H1 (cell line): Measurements from ENCODE around the gene GNG14. TPM values are rescaled to one million over a fixed set of nuclear protein-coding genes. Genes with fewer than 3 reads are reported as not detected.

Experiments used
- ASH2L ChIP-seq: fragments of 200-600, 300-600 bp; sonication (generic); IDR thresholded peaks from one replicate; pipeline ENCODE4 v1.7.1; 2017; ENCODE audit warnings: low read length
- ATF2 ChIP-seq: IDR thresholded peaks from 2 replicates; pipeline ENCODE4 v1.6.1; 2012; ENCODE audit warnings: low read length, inconsistent platforms
- CBX5 ChIP-seq: fragments of 300-800, 300-1000 bp; sonication (generic); IDR thresholded peaks from 2 replicates; pipeline ENCODE4 v1.7.1; 2016; ENCODE audit warnings: antibody characterized with exemption, low read length, low read depth
- CHD2 ChIP-seq: IDR thresholded peaks from 2 replicates; pipeline ENCODE4 v1.6.1; 2012; ENCODE audit warnings: low read length, improper control_type of control experiment
- GTF2F1 ChIP-seq: IDR thresholded peaks from 2 replicates; pipeline ENCODE4 v1.6.1; 2012; ENCODE audit warnings: low read depth, low read length, improper control_type of control experiment, borderline replicate concordance
- PHF8 ChIP-seq: fragments of 200-600 bp; sonication (generic); conservative IDR thresholded peaks from 2 replicates; pipeline ENCODE4 v1.7.1; 2012; ENCODE audit warnings: low read depth, mild to moderate bottlenecking, inconsistent platforms, low read length, moderate library complexity
- RNF2 ChIP-seq: fragments of 200-900, 300-1000 bp; sonication (generic); IDR thresholded peaks from 2 replicates; pipeline ENCODE4 v1.7.1; 2016; ENCODE audit warnings: borderline replicate concordance, low read depth, mild to moderate bottlenecking, antibody characterized with exemption, low read length; ENCODE audit not compliant: poor library complexity, severe bottlenecking; ENCODE audit errors: missing control alignments
- SIN3A ChIP-seq, 2 experiments: IDR thresholded peaks in 1 of 2; conservative IDR thresholded peaks in 1 of 2; 2 replicates each; pipeline ENCODE4 v1.6.1; 2011 to 2012; ENCODE audit warnings: low read length in 2 of 2, improper control_type of control experiment in 1 of 2, low read depth in 1 of 2, mild to moderate bottlenecking in 1 of 2
- SIX5 ChIP-seq: IDR thresholded peaks from 2 replicates; pipeline ENCODE4 v1.6.1; 2011; ENCODE audit warnings: mild to moderate bottlenecking, low read depth, low read length
- YY1 ChIP-seq: IDR thresholded peaks from 2 replicates; pipeline ENCODE4 v1.6.1; 2011; ENCODE audit warnings: low read depth, mild to moderate bottlenecking, low read length
- polyA plus RNA-seq, 7 experiments: library from polyadenylated mRNA; depleted of rRNA in 3 of 7; stranded (reverse) in 5 of 7; unstranded in 2 of 7; fragments of >200 nt in 5 of 7; fragments of 200-250 nt in 2 of 7; gene quantifications; 1 replicate in 5 of 7; 2 replicates in 1 of 7; 4 replicates in 1 of 7; pipeline versions ENCODE4 v1.2.1 to v1.2.3, GENCODE V29; 2011 to 2013; ENCODE audit warnings: missing spikeins in 2 of 7, mixed read lengths in 2 of 7
- total RNA-seq: library from RNA; stranded (reverse); fragmentation: NEBNext Ultra II Directional; extraction: Animal tissue kit (Norgen Biotek cat#: 25700); gene quantifications from 2 replicates; pipeline ENCODE4 v1.2.1, GENCODE V29; 2021

GNG14 gene
- total and polyA plus RNA-seq, 2 of the 8 experiments (the other 6 are each of a cell fraction or from before 2014, with no cell fraction given) = not detected

- TF ChIP-seq ATF2 = no peak
- TF ChIP-seq YY1 = no peak
- no peak for TF ChIP-seq CHD2
- TF ChIP-seq SIN3A (conservative IDR thresholded peaks at IDR 0.05 in 1 of 2, IDR thresholded peaks at IDR 0.05 in 1 of 2; ENCODE audit: low read depth in 1 of 2, low read length in 2 of 2) = no peak
- TF ChIP-seq CBX5 = no peak
- TF ChIP-seq GTF2F1 = no peak
- TF ChIP-seq RNF2 = no peak
- TF ChIP-seq PHF8 = no peak
- TF ChIP-seq ASH2L = no peak
- TF ChIP-seq SIX5 = no peak
Measured at GRCh38 chr19:12689012-12689411, 1.2 kb downstream of the GNG14 start (continued).
